ENCODE results near the gene LAMB3. TPM values are rescaled to one million over a fixed set of nuclear protein-coding genes. Genes with fewer than 3 reads are reported as not detected.
A peak's percentile ranks its signal among the peaks of the same experiment; 100 is the strongest.

The LAMB3 gene
- total RNA-seq, 1 experiment from 2014 or later: 473 TPM

DNA sequence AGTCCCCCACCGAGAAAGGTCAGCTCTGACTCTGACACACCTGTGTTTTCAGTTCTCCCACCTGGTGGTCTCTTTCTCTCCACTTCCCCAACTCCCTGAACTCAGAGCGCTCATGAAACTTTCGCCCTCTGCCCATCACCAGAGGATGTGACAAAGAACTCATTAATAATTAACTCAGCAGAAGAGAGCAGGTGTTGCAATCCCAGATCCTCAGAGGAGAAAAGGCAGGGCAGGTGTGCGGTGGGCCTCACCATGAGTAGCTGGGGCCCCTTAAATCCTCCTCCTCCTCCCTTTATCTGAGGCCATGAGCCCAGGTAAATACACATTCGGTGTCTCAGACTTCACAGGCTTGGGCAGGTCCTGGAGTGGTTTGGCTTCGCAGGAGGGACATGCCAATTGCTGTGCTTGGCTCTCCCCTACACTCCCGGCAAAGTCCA, 1.7 kb upstream of the LAMB3 start:
- no peak for TF ChIP-seq EZH2phosphoT487 (IDR thresholded peaks at IDR 0.05; ENCODE audit: borderline replicate concordance, low read length)
- TF ChIP-seq EZH2 (IDR thresholded peaks at IDR 0.05; ENCODE audit: low read length, unreplicated experiment): no peak
- Histone ChIP-seq H3K36me3 (ENCODE audit: low read depth, low read length) (peaks cover 19% of the 10 kb centered on the region), H4K20me1 (ENCODE audit: low read length) (peaks cover 19% of the 10 kb centered on the region), H3K4me2 (ENCODE audit: low read length) (peak overlapping the region; percentile 97), H3K79me2 (ENCODE audit: low read length) (peaks cover 55% of the 10 kb centered on the region), H3K27ac (ENCODE audit: low read length) (peak overlapping the region; percentile 95), H3K9me2 (replicated peaks; ENCODE audit: low read length) (no peaks in the 10 kb centered on the region), H3K9ac (ENCODE audit: low read length) (peak overlapping the region; percentile 56), H3K9me3 (ENCODE audit: low read length) (no peaks in the 10 kb centered on the region), H3K4me3 (ENCODE audit: low read length) (0 out of 2 replicates have a peak overlapping the region, but pooled peaks have one; percentile 16), H3K27me3 (ENCODE audit: low read length) (no peaks in the 10 kb centered on the region), H3F3A (ENCODE audit: low read length, unreplicated experiment) (peaks cover 22% of the 10 kb centered on the region), H2AFZ (ENCODE audit: low read length) (no peak overlapping the region), H3K4me1 (ENCODE audit: insufficient read depth, low read length) (peaks cover 82% of the 10 kb centered on the region)
- intact Hi-C loops (cut with micrococcal nuclease): no loop called here
- DNase-seq: no peak
- BruUV-seq (replicated peaks): no TSS peak
- CTCF ChIA-PET: no interaction called here
- no peak for ATAC-seq
- POLR2A ChIA-PET (ENCODE audit: unreplicated experiment): no interaction called here

DNA sequence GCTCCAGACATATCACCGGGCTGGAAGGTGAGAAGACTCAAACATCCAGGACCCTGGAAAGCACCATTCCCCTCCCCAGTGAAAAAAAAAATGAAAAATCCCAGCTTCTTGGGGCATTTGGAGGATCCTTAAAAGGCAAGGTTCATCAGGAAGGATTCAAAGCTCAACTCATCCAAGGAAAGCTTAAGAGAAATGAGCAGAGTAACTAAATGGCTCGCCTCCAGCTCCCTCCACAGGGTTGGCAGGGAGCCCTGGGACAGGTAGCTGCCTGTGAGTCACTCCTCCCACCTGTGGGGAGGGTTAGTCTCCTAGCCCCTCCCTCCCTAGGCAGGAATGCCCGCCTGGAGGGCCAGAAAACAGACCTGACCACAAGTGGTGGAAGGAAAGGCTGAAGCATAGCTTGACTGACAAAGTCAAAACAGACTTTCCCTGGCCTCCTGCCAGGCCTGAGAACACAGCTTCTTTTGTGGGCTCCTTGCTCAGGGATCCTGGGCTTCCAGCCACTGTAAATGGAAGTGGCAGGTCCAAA, 712 bp upstream of the LAMB3 start:
- H3K9me2 ChIP-seq (replicated peaks; ENCODE audit: low read length): no peaks in the 10 kb centered on the region
- peaks cover 81% of the 10 kb centered on the region for H3K4me1 ChIP-seq (ENCODE audit: insufficient read depth, low read length)
- ChIA-PET POLR2A (ENCODE audit: unreplicated experiment) (interaction anchor here (0.5 to 2.0 kb wide), 8 partner anchors 20 to 1248 kb away, joined by 3 to 19 read pairs (median 4); partner anchors contain the start of gene G0S2), CTCF (interaction anchor here (0.5 to 0.6 kb wide), 4 partner anchors 10 to 1535 kb away, joined by 3 to 20 read pairs (median 3); no protein-coding TSS in a partner anchor)
- peaks cover 22% of the 10 kb centered on the region for H3F3A ChIP-seq (ENCODE audit: low read length, unreplicated experiment)
- H3K9me3 ChIP-seq (ENCODE audit: low read length): no peaks in the 10 kb centered on the region
- no peak for TF ChIP-seq EZH2phosphoT487 (IDR thresholded peaks at IDR 0.05; ENCODE audit: borderline replicate concordance, low read length)
- TF ChIP-seq, protein P1, sequence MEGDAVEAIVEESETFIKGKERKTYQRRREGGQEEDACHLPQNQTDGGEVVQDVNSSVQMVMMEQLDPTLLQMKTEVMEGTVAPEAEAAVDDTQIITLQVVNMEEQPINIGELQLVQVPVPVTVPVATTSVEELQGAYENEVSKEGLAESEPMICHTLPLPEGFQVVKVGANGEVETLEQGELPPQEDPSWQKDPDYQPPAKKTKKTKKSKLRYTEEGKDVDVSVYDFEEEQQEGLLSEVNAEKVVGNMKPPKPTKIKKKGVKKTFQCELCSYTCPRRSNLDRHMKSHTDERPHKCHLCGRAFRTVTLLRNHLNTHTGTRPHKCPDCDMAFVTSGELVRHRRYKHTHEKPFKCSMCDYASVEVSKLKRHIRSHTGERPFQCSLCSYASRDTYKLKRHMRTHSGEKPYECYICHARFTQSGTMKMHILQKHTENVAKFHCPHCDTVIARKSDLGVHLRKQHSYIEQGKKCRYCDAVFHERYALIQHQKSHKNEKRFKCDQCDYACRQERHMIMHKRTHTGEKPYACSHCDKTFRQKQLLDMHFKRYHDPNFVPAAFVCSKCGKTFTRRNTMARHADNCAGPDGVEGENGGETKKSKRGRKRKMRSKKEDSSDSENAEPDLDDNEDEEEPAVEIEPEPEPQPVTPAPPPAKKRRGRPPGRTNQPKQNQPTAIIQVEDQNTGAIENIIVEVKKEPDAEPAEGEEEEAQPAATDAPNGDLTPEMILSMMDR (conservative IDR thresholded peaks at IDR 0.05; ENCODE audit: low read depth, low read length): no peak
- TF ChIP-seq EZH2 (IDR thresholded peaks at IDR 0.05; ENCODE audit: low read length, unreplicated experiment): no peak
- BruUV-seq (replicated peaks): TSS peak; percentile 26
- H3K4me2 ChIP-seq (ENCODE audit: low read length): peak overlapping the region; percentile 97
- intact Hi-C loops (cut with micrococcal nuclease): no loop called here
- peaks cover 27% of the 10 kb centered on the region for H4K20me1 ChIP-seq (ENCODE audit: low read length)
- H3K27ac ChIP-seq (ENCODE audit: low read length): peak overlapping the region; percentile 95
- peak overlapping the region; percentile 93 for H3K9ac ChIP-seq (ENCODE audit: low read length)
- peaks cover 28% of the 10 kb centered on the region for H3K36me3 ChIP-seq (ENCODE audit: low read depth, low read length)
- ATAC-seq (peak; percentile 28), DNase-seq (peak; percentile 100)
- no peak overlapping the region for H2AFZ ChIP-seq (ENCODE audit: low read length)
- peak overlapping the region; percentile 82 for H3K4me3 ChIP-seq (ENCODE audit: low read length)
- peaks cover 65% of the 10 kb centered on the region for H3K79me2 ChIP-seq (ENCODE audit: low read length)
- H3K27me3 ChIP-seq (ENCODE audit: low read length): no peaks in the 10 kb centered on the region

DNA sequence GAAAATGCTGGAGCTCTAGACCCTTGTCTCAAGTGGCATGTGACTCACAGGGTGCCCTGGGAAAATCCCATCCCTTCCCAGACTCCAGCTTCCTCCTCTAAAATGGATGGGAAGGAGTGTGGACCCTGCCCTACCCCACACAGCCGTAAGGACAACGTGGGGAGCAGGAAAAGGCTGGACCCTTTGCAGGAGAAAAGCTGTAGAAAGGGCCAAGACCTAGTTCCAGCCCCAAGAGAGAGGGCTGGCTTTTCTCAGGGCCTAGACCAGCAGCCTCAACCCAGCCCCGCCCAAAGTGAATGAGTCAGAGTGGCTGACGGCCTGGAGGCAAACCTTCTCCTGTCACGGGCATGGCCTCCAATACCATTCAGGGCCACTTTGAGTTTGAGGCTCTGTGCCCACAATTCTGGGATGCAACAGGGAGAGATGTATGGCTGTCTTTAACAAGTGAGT, 1.1 kb downstream of the LAMB3 start:
- H3K9ac ChIP-seq (ENCODE audit: low read length): peak overlapping the region; percentile 93
- no peaks in the 10 kb centered on the region for H3K9me2 ChIP-seq (replicated peaks; ENCODE audit: low read length)
- ChIA-PET CTCF (no interaction called here), POLR2A (ENCODE audit: unreplicated experiment) (no interaction called here)
- DNase-seq: peak; percentile 95
- H3K27me3 ChIP-seq (ENCODE audit: low read length): no peaks in the 10 kb centered on the region
- intact Hi-C loops (cut with micrococcal nuclease): no loop called here
- no peak overlapping the region for H2AFZ ChIP-seq (ENCODE audit: low read length)
- BruUV-seq (replicated peaks): no TSS peak
- H3F3A ChIP-seq (ENCODE audit: low read length, unreplicated experiment): peaks cover 24% of the 10 kb centered on the region
- peak; percentile 44 for ATAC-seq
- H3K36me3 ChIP-seq (ENCODE audit: low read depth, low read length): peaks cover 45% of the 10 kb centered on the region
- TF ChIP-seq EZH2phosphoT487 (IDR thresholded peaks at IDR 0.05; ENCODE audit: borderline replicate concordance, low read length) (no peak), EZH2 (IDR thresholded peaks at IDR 0.05; ENCODE audit: low read length, unreplicated experiment) (no peak)
- TF ChIP-seq, protein P1 (conservative IDR thresholded peaks at IDR 0.05; ENCODE audit: low read depth, low read length): no peak
- peak overlapping the region; percentile 97 for H3K4me2 ChIP-seq (ENCODE audit: low read length)
- H3K27ac ChIP-seq (ENCODE audit: low read length): peak overlapping the region; percentile 95
- peaks cover 45% of the 10 kb centered on the region for H4K20me1 ChIP-seq (ENCODE audit: low read length)
- H3K4me3 ChIP-seq (ENCODE audit: low read length): peak overlapping the region; percentile 82
- H3K4me1 ChIP-seq (ENCODE audit: insufficient read depth, low read length): peaks cover 81% of the 10 kb centered on the region
- no peaks in the 10 kb centered on the region for H3K9me3 ChIP-seq (ENCODE audit: low read length)
- peaks cover 82% of the 10 kb centered on the region for H3K79me2 ChIP-seq (ENCODE audit: low read length)

Data from PC-3 (cell line).